GM19467 (cell line): ENCODE measurements around the gene ETV3L.

Experiments
- ATAC-seq: cut with Tn5 transposase; IDR thresholded peaks from one replicate; pipeline ENCODE4 v1.9.1; 2021; ENCODE audit warnings: mild to moderate bottlenecking, moderate library complexity; ENCODE audit not compliant: unreplicated experiment

The ETV3L gene

GRCh38 chr1:157099633-157100009 lies at the start of gene ETV3L:
TSS of gene ETV3L (minus strand) at chr1:157099808. CDS start at chr1:157099523, 285 bp downstream.
- ATAC-seq, result no peak

- ATAC-seq, result no peak
Measured at GRCh38 chr1:157147906-157148700, 48.5 kb upstream of the ETV3L start.

GRCh38 chr1:157147037-157147436 lies 47.4 kb upstream of the ETV3L start:
- no peak for ATAC-seq

- ATAC-seq, result no peak
Measured at GRCh38 chr1:157146244-157146643, 46.6 kb upstream of the ETV3L start.

GRCh38 chr1:157145076-157145475 lies 45.5 kb upstream of the ETV3L start:
- ATAC-seq, result no peak

DNA sequence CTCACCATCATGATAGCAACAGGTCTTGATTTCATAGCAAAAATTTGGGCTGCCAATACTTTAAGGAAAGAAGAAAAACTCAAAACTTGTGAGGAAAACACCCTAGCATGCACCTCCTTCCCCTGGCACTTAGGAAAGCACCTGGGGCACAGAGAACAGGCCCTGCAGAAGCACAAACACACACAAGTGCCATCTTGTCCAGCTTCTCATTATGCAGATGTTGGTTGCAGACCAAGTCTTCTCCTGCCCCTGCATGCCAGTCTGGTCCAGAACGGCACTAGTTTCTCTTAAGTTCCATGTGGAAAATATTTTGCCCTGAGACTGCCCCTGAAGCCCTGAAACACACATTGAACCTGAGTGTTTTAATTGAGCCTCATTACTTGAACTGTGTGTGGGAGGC lies 44.9 kb upstream of the ETV3L start:
- ATAC-seq, result no peak

DNA sequence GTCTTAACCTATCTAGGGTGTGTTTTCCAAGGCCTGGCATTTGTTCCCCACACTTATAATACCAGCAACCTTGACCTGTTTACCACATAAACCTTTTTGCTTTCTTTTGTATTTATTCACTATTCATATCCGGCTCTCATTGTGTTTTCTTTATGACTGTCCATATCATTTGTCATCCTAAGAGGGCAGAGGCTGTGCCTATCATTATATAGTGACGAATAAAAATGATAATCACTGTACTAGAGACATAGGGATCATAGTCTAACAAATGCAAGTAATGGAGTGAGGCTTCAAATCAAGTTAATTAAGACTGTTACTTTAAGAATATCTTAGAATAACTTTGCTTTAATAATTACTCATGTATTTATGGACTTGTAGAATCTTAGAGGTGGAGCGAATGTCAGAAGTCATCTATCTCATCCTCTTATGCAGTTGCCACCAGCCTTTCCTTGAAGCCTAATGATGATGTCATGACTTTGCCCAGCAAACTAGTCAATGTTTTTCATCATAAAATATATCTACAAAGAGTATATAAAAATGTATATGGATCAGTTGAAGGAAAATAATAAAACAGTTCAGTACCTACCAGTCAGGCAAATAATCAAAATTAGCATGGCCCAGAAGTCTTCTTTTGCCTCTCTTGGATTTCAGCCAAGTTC lies 43.3 kb upstream of the ETV3L start:
- ATAC-seq, result no peak

DNA sequence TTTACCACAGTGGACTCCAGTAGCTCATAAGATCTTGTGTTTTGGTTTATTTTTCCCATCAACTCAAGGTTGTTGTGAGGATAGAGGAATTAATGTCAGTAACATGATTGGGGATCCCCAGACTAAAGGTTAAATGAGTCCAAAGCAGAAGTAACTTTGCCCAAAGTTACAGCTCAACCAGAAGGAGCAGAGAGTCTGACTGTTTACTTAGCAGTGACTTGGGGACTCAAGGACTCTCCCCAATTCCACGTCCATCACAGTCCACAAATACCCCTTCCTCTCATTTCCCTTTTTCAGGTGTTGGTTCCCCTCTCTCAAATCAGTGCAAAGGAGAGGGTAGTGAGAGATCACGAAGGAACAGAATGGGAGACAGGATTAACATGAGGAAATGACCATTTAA lies 42.6 kb upstream of the ETV3L start:
- ATAC-seq, result no peak

GRCh38 chr1:157141212-157141855 lies 41.7 kb upstream of the ETV3L start:
- no peak for ATAC-seq

GRCh38 chr1:157140063-157140588 lies 40.5 kb upstream of the ETV3L start:
- no peak for ATAC-seq

DNA sequence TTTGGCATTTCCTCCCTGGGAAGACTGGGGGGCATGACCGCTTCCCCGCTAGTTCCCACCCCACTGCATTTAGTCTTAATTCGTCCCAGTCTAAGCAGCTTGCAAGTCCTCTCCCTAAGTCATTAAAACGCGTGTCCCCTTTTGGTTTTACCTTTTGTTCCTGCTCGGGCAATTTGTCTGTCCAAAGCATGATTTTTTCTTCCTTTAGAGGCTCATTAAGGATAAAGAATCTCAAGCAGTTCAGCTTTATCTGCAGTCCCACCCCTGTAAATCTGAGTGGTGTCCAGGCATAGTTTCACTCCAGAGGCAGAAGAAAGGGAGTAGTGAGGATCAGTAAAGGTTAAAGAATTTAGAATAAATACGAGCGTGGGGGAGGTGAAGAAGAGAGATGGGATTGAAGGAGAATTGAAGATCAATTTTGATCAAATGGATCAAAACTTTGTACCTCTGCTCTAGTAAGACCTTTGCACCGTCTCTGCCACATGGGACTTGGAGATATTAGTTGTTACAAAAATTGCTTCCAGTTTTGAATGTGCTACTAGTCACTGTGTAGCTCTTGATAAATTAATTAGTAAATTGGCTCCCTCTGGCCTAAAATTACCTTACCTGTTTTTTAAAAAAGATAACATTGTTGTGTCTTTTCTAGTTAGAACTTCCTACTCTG lies 39.6 kb upstream of the ETV3L start:
- no peak for ATAC-seq

- peak; percentile 93 for ATAC-seq
Measured at GRCh38 chr1:157138220-157139051, 38.8 kb upstream of the ETV3L start, which contains the start of gene ETV3. TSS of gene ETV3 (minus strand) at chr1:157138395. CDS start at chr1:157136352, 2,043 bp downstream.

DNA sequence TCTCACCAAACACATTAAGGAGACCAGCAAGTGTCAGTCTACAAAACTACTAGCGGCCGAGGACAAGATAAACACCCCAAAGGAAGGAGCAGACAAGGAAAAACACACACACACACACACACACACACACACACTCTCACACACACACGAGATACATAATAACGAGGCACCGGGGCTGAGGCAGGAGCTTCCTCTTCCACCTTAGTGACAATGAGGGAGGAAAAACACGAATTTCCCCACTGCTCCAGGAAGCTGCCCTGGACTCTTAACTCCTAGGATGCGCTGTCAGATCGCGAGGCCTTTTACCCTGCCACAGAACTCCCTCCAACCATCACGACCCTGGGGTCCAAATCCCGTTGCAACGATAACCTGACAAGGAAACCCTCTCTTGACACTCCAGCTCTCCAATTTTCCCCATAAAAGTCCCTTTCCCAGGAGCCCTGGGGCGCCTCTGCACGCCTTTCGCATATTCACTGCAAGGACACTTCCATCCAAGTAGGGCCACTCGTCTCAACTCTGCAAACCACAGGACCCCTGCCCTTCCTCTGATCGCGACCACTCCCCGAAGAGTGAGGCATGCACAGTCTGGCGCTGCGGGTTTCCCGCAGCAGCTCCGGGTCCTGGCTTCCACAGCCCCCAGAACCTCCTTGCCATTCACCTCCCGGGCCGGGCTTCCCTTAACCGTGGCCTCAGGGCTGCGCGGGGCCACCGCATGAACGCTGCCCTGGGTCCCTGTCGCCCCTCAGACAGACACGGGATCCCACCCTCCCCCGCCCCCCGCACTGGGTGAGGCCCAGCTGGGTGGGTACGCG lies 38.0 kb upstream of the ETV3L start:
- no peak for ATAC-seq

DNA sequence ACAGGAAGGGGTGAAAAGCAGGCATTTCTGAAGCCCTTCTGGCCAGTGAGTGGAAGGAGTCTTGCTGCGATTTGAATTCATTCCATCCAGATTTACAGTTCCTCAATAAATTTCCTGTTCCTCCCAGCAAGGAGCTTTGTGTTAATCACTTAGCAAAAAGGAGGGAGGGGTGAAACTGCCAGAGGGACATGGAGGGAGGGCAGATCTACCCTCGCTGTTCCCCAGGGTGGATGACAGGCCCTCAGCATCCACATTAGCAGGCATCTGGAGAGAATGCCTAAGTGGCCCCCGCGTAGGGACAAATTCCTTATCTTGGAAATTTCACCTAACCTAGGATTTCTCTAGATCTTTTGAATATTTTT lies 37.4 kb upstream of the ETV3L start:
- ATAC-seq, result no peak

- no peak for ATAC-seq
Measured at GRCh38 chr1:157136133-157136532, 36.5 kb upstream of the ETV3L start.

GRCh38 chr1:157135646-157136045 lies 36.0 kb upstream of the ETV3L start:
- no peak for ATAC-seq

GRCh38 chr1:157135070-157135469 lies 35.5 kb upstream of the ETV3L start:
- ATAC-seq, result no peak

GRCh38 chr1:157134442-157134841 lies 34.8 kb upstream of the ETV3L start:
- ATAC-seq, result no peak

DNA sequence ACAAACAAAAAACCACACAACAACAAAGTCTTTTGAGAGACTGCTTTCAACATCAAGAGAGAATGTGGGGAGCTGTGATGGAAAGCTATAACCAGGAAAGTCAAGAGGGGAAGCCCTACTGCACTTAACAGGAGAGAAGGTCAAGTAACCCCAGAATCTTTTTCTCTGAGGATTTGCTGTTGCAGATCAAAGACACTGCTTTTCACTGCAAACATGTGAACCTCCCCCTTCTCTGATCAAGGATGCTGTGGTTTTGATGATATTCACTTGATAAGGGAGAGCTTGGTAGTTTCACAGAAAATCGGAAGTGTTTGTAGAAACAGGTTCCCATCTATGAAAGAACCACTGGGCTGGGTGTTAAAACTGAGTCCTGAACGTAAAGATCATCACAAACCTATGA lies 33.8 kb upstream of the ETV3L start:
- no peak for ATAC-seq
